NT2/D1 (cell line): Measurements from ENCODE around the gene SOX11.

ENCODE experiments used
- DNase-seq: peaks from one replicate; pipeline ENCODE4 v3.0.0-alpha.2; 2011; ENCODE audit warnings: low read depth, low spot score
- H3K27me3 ChIP-seq: 2 replicates; pipeline ENCODE4 v1.6.0; 2011; ENCODE audit warnings: mild to moderate bottlenecking; ENCODE audit not compliant: insufficient read length, insufficient read depth
- H3K36me3 ChIP-seq: 2 replicates; pipeline ENCODE4 v1.6.1; 2011; ENCODE audit warnings: mild to moderate bottlenecking, low read length, mixed read lengths; ENCODE audit not compliant: insufficient read depth, insufficient read length
- H3K4me1 ChIP-seq: 2 replicates; pipeline ENCODE4 v1.5.1; 2011; ENCODE audit not compliant: insufficient read depth, insufficient read length
- H3K4me3 ChIP-seq: 2 replicates; pipeline ENCODE4 v1.5.1; 2011; ENCODE audit warnings: low read depth; ENCODE audit not compliant: insufficient read length
- H3K9ac ChIP-seq: 2 replicates; pipeline ENCODE4 v1.6.0; 2011; ENCODE audit warnings: low read depth; ENCODE audit not compliant: insufficient read length
- H3K9me3 ChIP-seq: 2 replicates; pipeline ENCODE4 v1.5.1; 2011; ENCODE audit warnings: mild to moderate bottlenecking, low read length; ENCODE audit not compliant: insufficient read depth
- SUZ12 ChIP-seq: IDR thresholded peaks from 2 replicates; pipeline ENCODE4 v1.6.1; 2011; ENCODE audit not compliant: insufficient read length, insufficient read depth; ENCODE audit errors: extremely low read depth
- YY1 ChIP-seq: IDR thresholded peaks from 2 replicates; pipeline ENCODE4 v1.6.1; 2011; ENCODE audit not compliant: insufficient read length, insufficient read depth
- ZNF274 ChIP-seq: IDR thresholded peaks from 2 replicates; pipeline ENCODE4 v1.6.1; 2011; ENCODE audit warnings: mild to moderate bottlenecking, low read depth, low read length

Gene SOX11

GRCh38 chr2:5692561-5693286 lies 540 bp downstream of the SOX11 start:
- TF ChIP-seq ZNF274: no peak
- no peak for TF ChIP-seq YY1
- no peak for TF ChIP-seq SUZ12

GRCh38 chr2:5693287-5694201 lies 1.4 kb downstream of the SOX11 start:
- TF ChIP-seq SUZ12: no peak
- TF ChIP-seq YY1: no peak
- TF ChIP-seq ZNF274: no peak
- Histone ChIP-seq H3K9me3 (no peaks in the 10 kb centered on the region), H3K36me3 (peaks cover 5% of the 10 kb centered on the region), H3K9ac (peak overlapping the region; percentile 92), H3K4me3 (peak overlapping the region; percentile 89), H3K4me1 (no peaks in the 10 kb centered on the region), H3K27me3 (no peaks in the 10 kb centered on the region)
- no peak for DNase-seq

More at GRCh38 chr2:5692561-5693286, 540 bp downstream of the SOX11 start:
- peak; percentile 25 for DNase-seq
- Histone ChIP-seq H3K4me3 (peak overlapping the region; percentile 89), H3K36me3 (peaks cover 5% of the 10 kb centered on the region), H3K9me3 (no peaks in the 10 kb centered on the region), H3K27me3 (no peaks in the 10 kb centered on the region), H3K4me1 (no peaks in the 10 kb centered on the region), H3K9ac (peak overlapping the region; percentile 92)

DNA sequence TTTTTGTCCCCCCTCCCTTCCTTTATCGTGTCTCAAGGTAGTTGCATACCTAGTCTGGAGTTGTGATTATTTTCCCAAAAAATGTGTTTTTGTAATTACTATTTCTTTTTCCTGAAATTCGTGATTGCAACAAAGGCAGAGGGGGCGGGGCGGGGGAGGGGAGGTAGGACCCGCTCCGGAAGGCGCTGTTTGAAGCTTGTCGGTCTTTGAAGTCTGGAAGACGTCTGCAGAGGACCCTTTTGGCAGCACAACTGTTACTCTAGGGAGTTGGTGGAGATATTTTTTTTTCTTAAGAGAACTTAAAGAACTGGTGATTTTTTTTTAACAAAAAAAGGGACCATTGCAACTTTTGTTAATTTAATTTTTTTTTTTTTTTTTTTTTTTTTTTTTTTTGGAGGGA lies 2.1 kb downstream of the SOX11 start:
- peak overlapping the region; percentile 92 for H3K9ac ChIP-seq
- peak overlapping the region; percentile 89 for H3K4me3 ChIP-seq
- H3K27me3 ChIP-seq: no peaks in the 10 kb centered on the region
- no peaks in the 10 kb centered on the region for H3K4me1 ChIP-seq
- H3K9me3 ChIP-seq: no peaks in the 10 kb centered on the region
- DNase-seq: no peak
- no peak for TF ChIP-seq SUZ12
- TF ChIP-seq YY1: no peak
- TF ChIP-seq ZNF274: no peak
- peaks cover 5% of the 10 kb centered on the region for H3K36me3 ChIP-seq

- peak; percentile 33 for DNase-seq
Measured at GRCh38 chr2:5695654-5696403, 3.6 kb downstream of the SOX11 start.

DNA sequence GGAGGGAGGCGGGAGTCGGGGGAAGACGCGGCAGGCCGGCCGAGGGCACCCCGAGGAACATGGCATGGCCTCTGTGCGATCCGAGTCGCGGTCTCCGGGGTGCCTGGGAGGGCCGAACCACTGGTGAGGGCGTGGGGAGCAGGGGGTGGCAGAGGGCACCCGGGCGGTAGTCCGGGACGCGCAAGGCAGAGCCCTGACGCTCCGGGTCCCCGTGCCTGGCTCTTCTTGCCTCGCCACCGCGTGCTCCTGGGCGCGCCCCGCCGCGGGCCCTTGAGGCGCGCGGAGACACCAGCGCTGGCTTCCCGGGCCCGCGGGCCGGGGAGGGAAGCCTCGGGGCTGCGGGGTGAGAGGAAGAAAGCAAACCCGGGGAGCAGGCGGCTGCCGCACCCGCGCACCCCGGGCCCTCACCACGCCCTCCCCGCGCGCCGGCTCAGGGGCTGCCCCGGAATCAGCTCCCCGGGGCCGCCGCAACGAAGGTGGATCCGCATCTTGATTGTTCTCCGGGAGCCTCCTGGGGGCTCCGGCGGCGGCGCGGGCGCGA lies 4.3 kb downstream of the SOX11 start:
- H3K9ac ChIP-seq: peak overlapping the region; percentile 90
- DNase-seq: no peak
- no peaks in the 10 kb centered on the region for H3K4me1 ChIP-seq
- TF ChIP-seq ZNF274: no peak
- TF ChIP-seq SUZ12: no peak
- TF ChIP-seq YY1: no peak
- H3K27me3 ChIP-seq: no peaks in the 10 kb centered on the region
- H3K4me3 ChIP-seq: peak overlapping the region; percentile 57
- no peaks in the 10 kb centered on the region for H3K9me3 ChIP-seq
- peaks cover 5% of the 10 kb centered on the region for H3K36me3 ChIP-seq

More at GRCh38 chr2:5695654-5696403, 3.6 kb downstream of the SOX11 start:
- no peaks in the 10 kb centered on the region for H3K9me3 ChIP-seq
- peaks cover 5% of the 10 kb centered on the region for H3K36me3 ChIP-seq
- H3K9ac ChIP-seq: peak overlapping the region; percentile 90
- no peaks in the 10 kb centered on the region for H3K27me3 ChIP-seq
- H3K4me3 ChIP-seq: peak overlapping the region; percentile 57
- H3K4me1 ChIP-seq: no peaks in the 10 kb centered on the region
- TF ChIP-seq ZNF274 (no peak), YY1 (no peak), SUZ12 (no peak)

DNA sequence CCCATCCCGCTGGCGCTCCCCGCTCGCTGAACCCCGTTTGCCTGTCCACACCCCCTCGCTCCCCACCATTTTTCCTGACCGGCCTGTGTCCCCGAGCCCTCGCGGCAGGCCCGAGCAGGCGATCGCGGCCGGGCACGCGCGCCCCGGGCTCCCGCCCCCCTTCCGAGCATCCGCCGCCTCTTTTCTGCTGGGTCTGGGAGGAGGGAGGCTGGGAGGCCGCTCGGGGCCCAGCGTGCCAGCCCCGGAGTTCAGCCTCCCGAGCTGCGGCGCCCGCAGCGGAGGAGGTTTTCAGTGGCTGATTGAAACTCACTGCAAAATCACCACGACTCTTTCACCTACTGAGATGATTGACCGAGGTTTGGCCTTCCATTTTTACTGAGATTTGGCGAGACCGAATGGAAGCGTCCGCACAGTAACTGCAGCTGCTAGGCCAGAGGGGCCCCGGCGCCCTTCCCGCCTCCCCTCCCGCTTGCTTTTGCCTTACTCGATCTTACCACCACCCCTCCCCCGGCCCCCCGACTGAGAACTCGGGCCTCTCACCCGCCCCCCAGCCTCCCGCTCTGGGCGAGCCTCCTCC lies 4.8 kb downstream of the SOX11 start:
- TF ChIP-seq YY1: no peak
- TF ChIP-seq ZNF274: no peak
- TF ChIP-seq SUZ12: no peak
- H3K27me3 ChIP-seq: no peaks in the 10 kb centered on the region
- H3K4me1 ChIP-seq: no peaks in the 10 kb centered on the region
- peaks cover 5% of the 10 kb centered on the region for H3K36me3 ChIP-seq
- H3K9ac ChIP-seq: peak overlapping the region; percentile 90
- H3K4me3 ChIP-seq: peak overlapping the region; percentile 57
- H3K9me3 ChIP-seq: no peaks in the 10 kb centered on the region
- DNase-seq: peak; percentile 40
